ENCODE measurements around the gene ZNF169.
"Not testable (repeated sequence)": the region's sequence is repeated elsewhere in the genome, so short reads cannot be mapped to it uniquely, and the experiment has no call there.

GRCh38 chr9:94315034-94315984, 56.2 kb downstream of the ZNF169 start:
- TF ChIP-seq CTCF (conservative IDR thresholded peaks at IDR 0.05; ENCODE audit: low read length); EZH2phosphoT487 (IDR thresholded peaks at IDR 0.05; ENCODE audit: borderline replicate concordance, low read depth, low read length): not testable (repeated sequence)
